KMS-11 (cell line): ENCODE data around the gene POLD3.

Experiments
- H2AFZ ChIP-seq: fragments of 200-600 bp; sonication (generic); 2 replicates; pipeline ENCODE4 v1.6.1; 2016; ENCODE audit warnings: antibody characterized with exemption, mixed run types, low read depth
- H3K27ac ChIP-seq: fragments of 200-600 bp; sonication (generic); 2 replicates; pipeline ENCODE4 v1.6.1; 2016; ENCODE audit warnings: mild to moderate bottlenecking, mixed run types
- H3K27me3 ChIP-seq: fragments of 200-600 bp; sonication (generic); 2 replicates; pipeline ENCODE4 v1.6.1; 2017; ENCODE audit warnings: mild to moderate bottlenecking, low read depth, mixed run types, moderate library complexity; ENCODE audit not compliant: insufficient read depth
- H3K36me3 ChIP-seq: fragments of 200-600 bp; sonication (generic); 2 replicates; pipeline ENCODE4 v1.6.1; 2017; ENCODE audit warnings: mild to moderate bottlenecking, mixed run types; ENCODE audit not compliant: insufficient read depth
- H3K4me1 ChIP-seq: fragments of 200-600 bp; sonication (generic); 2 replicates; pipeline ENCODE4 v1.6.1; 2016; ENCODE audit warnings: mild to moderate bottlenecking, low read depth, mixed run types; ENCODE audit not compliant: poor library complexity, severe bottlenecking
- H3K4me2 ChIP-seq: fragments of 200-600 bp; sonication (generic); 2 replicates; pipeline ENCODE4 v1.7.0; 2016; ENCODE audit warnings: mild to moderate bottlenecking, mixed run types
- H3K4me3 ChIP-seq: fragments of 200-600 bp; sonication (generic); IDR thresholded peaks from 2 replicates; pipeline ENCODE4 v1.6.1; 2017; ENCODE audit warnings: low read depth, low read length, mixed read lengths; ENCODE audit not compliant: insufficient read depth
- H3K79me2 ChIP-seq: fragments of 200-600 bp; sonication (generic); 2 replicates; pipeline ENCODE4 v1.6.1; 2016; ENCODE audit warnings: low read depth, mixed run types; ENCODE audit not compliant: insufficient read depth
- H3K9ac ChIP-seq: fragments of 200-600 bp; sonication (generic); 2 replicates; pipeline ENCODE4 v1.6.1; 2016; ENCODE audit warnings: mild to moderate bottlenecking, mixed run types
- H4K20me1 ChIP-seq: fragments of 200-600 bp; sonication (generic); 2 replicates; pipeline ENCODE4 v1.6.1; 2016; ENCODE audit warnings: mild to moderate bottlenecking, mixed run types; ENCODE audit not compliant: insufficient read depth
- TF ChIP-seq, protein P1 (sequence below): fragments of 200-600 bp; sonication (generic); conservative IDR thresholded peaks from 2 replicates; pipeline ENCODE4 v1.6.1; 2017; ENCODE audit warnings: low read depth, mild to moderate bottlenecking, antibody characterized with exemption, low read length, moderate library complexity, mixed read lengths

POLD3 gene

GRCh38 chr11:74633406-74634393, 41.3 kb downstream of the POLD3 start:
- Histone ChIP-seq H4K20me1 (no peaks in the 10 kb centered on the region), H3K27ac (no peak overlapping the region), H3K4me3 (no peak overlapping the region), H3K27me3 (no peaks in the 10 kb centered on the region), H2AFZ (no peak overlapping the region), H3K36me3 (peaks cover 3% of the 10 kb centered on the region; the same call in 1 of the 2 replicates), H3K9ac (no peak overlapping the region), H3K4me2 (no peak overlapping the region), H3K79me2 (no peaks in the 10 kb centered on the region), H3K4me1 (peaks cover 10% of the 10 kb centered on the region)
- TF ChIP-seq, protein P1, sequence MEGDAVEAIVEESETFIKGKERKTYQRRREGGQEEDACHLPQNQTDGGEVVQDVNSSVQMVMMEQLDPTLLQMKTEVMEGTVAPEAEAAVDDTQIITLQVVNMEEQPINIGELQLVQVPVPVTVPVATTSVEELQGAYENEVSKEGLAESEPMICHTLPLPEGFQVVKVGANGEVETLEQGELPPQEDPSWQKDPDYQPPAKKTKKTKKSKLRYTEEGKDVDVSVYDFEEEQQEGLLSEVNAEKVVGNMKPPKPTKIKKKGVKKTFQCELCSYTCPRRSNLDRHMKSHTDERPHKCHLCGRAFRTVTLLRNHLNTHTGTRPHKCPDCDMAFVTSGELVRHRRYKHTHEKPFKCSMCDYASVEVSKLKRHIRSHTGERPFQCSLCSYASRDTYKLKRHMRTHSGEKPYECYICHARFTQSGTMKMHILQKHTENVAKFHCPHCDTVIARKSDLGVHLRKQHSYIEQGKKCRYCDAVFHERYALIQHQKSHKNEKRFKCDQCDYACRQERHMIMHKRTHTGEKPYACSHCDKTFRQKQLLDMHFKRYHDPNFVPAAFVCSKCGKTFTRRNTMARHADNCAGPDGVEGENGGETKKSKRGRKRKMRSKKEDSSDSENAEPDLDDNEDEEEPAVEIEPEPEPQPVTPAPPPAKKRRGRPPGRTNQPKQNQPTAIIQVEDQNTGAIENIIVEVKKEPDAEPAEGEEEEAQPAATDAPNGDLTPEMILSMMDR = no peak

DNA sequence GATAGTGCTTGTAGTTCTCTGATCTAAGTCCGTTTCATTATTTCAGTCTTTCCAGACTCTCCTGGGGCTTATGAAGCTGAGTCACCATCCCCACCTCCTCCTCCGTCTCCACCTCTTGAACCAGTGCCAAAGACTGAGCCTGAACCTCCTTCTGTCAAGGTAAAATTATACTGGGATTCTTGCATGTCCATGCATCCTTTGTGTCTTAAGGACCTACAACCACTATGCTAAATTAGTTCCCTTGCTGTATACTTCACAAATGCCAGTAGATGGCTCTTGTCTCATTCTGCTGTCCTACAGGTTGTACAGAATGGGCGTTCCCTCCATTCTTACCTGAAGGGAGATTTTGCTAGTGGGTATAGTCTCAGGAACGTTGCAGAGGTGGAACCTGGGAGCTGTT, 42.2 kb downstream of the POLD3 start:
- Histone ChIP-seq H4K20me1 (no peaks in the 10 kb centered on the region), H3K79me2 (no peaks in the 10 kb centered on the region), H2AFZ (no peak overlapping the region), H3K9ac (no peak overlapping the region), H3K4me1 (peaks cover 16% of the 10 kb centered on the region), H3K27ac (no peak overlapping the region), H3K4me2 (no peak overlapping the region), H3K4me3 (no peak overlapping the region), H3K27me3 (no peaks in the 10 kb centered on the region), H3K36me3 (peaks cover 3% of the 10 kb centered on the region; the same call in 1 of the 2 replicates)
- TF ChIP-seq, protein P1 = no peak

- peaks cover 16% of the 10 kb centered on the region for H3K4me1 ChIP-seq
- no peaks in the 10 kb centered on the region for H3K27me3 ChIP-seq
- H3K4me2 ChIP-seq = no peak overlapping the region
- H3K27ac ChIP-seq = no peak overlapping the region
- H3K4me3 ChIP-seq = no peak overlapping the region
- H3K79me2 ChIP-seq = no peaks in the 10 kb centered on the region
- peaks cover 3% of the 10 kb centered on the region; the same call in 1 of the 2 replicates for H3K36me3 ChIP-seq
- TF ChIP-seq, protein P1 = no peak
- no peak overlapping the region for H2AFZ ChIP-seq
- H4K20me1 ChIP-seq = no peaks in the 10 kb centered on the region
- H3K9ac ChIP-seq = no peak overlapping the region
These were observed 44.3 kb downstream of the POLD3 start for GRCh38 chr11:74636630-74637184.

DNA sequence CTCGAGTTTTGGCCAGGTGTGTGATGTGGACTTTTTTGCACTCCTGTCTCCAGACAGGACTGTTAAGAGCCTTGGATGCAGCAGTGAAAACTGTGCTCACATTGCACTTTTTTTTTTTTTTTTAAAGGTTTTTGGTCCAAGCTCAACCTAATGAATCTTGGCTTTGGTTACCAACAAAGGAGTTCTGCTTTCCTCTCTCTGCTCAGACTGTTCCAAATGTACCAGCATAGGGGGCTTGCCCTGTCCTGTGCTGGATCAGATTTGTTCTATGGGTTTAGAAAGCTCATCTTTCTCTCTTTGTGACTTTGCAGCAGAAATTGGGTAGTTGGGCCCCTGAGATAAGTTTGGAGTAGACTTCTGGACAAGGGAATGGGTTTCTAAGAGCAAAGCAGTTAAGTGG, 45.3 kb downstream of the POLD3 start:
- Histone ChIP-seq H3K4me3 (no peak overlapping the region), H3K4me1 (peaks cover 16% of the 10 kb centered on the region), H3K27ac (no peak overlapping the region), H2AFZ (no peak overlapping the region), H3K27me3 (no peaks in the 10 kb centered on the region), H3K4me2 (no peak overlapping the region), H3K36me3 (peaks cover 3% of the 10 kb centered on the region; the same call in 1 of the 2 replicates), H3K9ac (no peak overlapping the region), H3K79me2 (no peaks in the 10 kb centered on the region), H4K20me1 (no peaks in the 10 kb centered on the region)
- TF ChIP-seq, protein P1 = no peak
